ENCODE data around the gene FARSB.

FARSB gene

GRCh38 chr2:222649801-222650200, 6.1 kb downstream of the FARSB start:
- no peak for TF ChIP-seq CTCF (IDR thresholded peaks at IDR 0.05; ENCODE audit: control insufficient read depth, extremely low read depth, insufficient read depth)
- no peak for DNase-seq (ENCODE audit: low read depth)
- H3K4me3 ChIP-seq (ENCODE audit: low read depth, low read length): no peak overlapping the region

- DNase-seq (ENCODE audit: low read depth): no peak
- no peak overlapping the region for H3K4me3 ChIP-seq (ENCODE audit: low read depth, low read length)
- no peak for TF ChIP-seq CTCF (IDR thresholded peaks at IDR 0.05; ENCODE audit: control insufficient read depth, extremely low read depth, insufficient read depth)
These were observed 9.9 kb downstream of the FARSB start for GRCh38 chr2:222646008-222646407.

GRCh38 chr2:222643134-222643533, 12.8 kb downstream of the FARSB start:
- no peak for DNase-seq (ENCODE audit: low read depth)
- no peak for TF ChIP-seq CTCF (IDR thresholded peaks at IDR 0.05; ENCODE audit: control insufficient read depth, extremely low read depth, insufficient read depth)
- H3K4me3 ChIP-seq (ENCODE audit: low read depth, low read length): no peak overlapping the region

GRCh38 chr2:222641336-222641735, 14.6 kb downstream of the FARSB start:
- TF ChIP-seq CTCF (IDR thresholded peaks at IDR 0.05; ENCODE audit: control insufficient read depth, extremely low read depth, insufficient read depth): no peak
- no peak overlapping the region for H3K4me3 ChIP-seq (ENCODE audit: low read depth, low read length)
- DNase-seq (ENCODE audit: low read depth): no peak

- no peak for TF ChIP-seq CTCF (IDR thresholded peaks at IDR 0.05; ENCODE audit: control insufficient read depth, extremely low read depth, insufficient read depth)
- DNase-seq (ENCODE audit: low read depth): no peak
- no peak overlapping the region for H3K4me3 ChIP-seq (ENCODE audit: low read depth, low read length)
These were observed 18.8 kb downstream of the FARSB start for GRCh38 chr2:222637067-222637466.

GRCh38 chr2:222635295-222635694, 20.6 kb downstream of the FARSB start:
- DNase-seq (ENCODE audit: low read depth): no peak
- TF ChIP-seq CTCF (IDR thresholded peaks at IDR 0.05; ENCODE audit: control insufficient read depth, extremely low read depth, insufficient read depth): no peak
- no peak overlapping the region for H3K4me3 ChIP-seq (ENCODE audit: low read depth, low read length)

GRCh38 chr2:222627764-222628163, 28.1 kb downstream of the FARSB start:
- H3K4me3 ChIP-seq (ENCODE audit: low read depth, low read length): no peak overlapping the region
- no peak for TF ChIP-seq CTCF (IDR thresholded peaks at IDR 0.05; ENCODE audit: control insufficient read depth, extremely low read depth, insufficient read depth)
- DNase-seq (ENCODE audit: low read depth): no peak

Measured in LNCaP clone FGC (cell line).